Activated naive CD4-positive, alpha-beta T cell treated with Interleukin-2 at 50 U/mL for 16 hours (primary cell): ENCODE results near the gene PLA2G15.

Experiments
- DNase-seq: peaks from one replicate; pipeline ENCODE4 v3.0.0-alpha.2; 2020

PLA2G15 gene

DNA sequence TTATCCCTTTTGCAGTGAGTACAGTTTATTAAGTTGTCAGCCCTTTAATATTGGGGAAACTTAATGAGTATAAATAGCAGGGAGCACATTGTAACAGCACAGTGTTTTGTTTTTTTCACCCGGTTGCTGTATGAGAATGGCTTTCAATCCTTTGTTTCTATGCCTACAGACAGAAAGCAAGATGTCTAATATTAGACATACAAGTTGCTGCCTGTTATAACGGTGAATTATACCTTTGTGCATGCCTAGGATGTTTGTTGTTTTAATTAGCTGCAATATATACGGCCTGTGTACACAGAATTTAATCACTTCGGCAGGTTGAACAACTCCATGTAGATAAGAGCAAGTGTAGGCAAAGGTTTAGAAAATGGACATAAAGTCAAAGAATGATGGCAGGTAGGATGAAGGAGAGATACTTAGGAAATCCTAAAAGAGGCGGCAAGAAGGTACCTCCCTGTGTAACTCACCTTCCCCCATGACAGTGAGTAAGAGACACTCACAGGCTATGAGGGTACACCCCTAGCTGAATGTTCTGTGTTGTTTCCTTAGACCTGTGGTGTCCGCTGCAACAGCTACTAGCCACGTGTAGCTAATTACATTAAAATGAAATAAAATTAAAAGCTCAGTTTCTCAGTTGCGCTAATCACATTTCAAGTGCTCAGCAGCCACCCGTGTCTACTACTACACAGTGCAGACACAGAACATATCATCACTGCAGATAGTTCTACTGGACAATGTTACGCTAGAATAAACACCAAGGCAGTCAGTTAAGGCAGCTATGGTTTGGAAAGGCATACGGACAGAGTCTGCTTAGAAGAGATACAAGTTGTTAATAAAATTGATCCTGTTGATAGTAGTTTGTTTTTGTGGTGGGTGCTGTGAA is 54.6 kb downstream of the PLA2G15 start:
- no peak for DNase-seq

DNA sequence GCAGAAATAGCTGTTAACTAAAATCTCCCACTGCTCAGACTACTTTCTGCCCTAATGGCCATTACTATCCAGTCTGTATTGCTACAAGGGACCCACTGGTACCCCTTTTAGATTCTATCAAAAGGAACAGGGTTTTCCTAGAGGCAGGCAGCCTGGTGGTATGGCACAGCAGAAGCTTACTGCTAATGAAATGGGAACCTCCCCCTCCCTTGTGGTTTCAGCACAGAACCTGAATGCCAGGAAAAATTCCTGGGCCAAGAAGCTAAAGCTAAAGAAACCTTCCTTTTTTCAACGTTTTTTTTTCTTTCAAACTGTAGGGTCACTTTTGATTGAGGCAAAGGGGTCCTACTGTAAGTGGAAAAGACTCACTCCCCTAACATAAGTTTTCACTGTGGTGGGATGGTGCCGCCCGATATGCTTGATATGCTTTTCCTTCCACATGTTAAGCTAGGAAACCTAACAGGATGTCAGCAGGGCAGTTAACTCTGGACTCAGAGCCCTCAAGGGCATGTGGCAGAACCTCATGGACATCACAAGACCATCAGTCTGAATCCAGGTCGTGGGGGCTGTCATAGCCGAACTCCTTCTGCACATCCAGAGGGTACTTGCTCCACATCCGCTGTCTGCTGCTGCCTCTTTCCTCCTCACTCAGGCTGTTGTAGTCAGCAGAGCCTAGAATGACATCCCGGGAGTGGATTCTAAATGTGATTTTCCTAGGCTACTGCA is 55.7 kb downstream of the PLA2G15 start:
- DNase-seq, result no peak

DNA sequence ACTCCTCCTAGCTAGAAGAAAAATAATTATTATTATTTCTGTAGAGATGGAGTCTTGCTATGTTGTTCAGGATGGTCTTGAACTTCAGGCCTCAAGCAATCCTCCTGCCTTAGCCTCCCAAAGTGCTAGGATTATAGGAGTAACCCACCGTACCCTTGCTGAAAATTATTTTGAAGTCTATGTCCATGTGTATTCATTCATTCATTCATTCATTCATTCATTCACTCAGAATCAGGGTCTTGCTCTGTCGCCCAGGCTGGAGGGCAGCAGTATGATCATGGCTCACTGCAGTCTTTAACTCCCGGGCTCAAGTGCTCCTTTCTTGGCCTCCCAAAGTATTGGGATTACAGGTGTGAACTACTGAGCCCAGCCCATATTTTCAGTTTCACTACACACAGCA is 61.5 kb downstream of the PLA2G15 start:
- DNase-seq, result no peak

DNA sequence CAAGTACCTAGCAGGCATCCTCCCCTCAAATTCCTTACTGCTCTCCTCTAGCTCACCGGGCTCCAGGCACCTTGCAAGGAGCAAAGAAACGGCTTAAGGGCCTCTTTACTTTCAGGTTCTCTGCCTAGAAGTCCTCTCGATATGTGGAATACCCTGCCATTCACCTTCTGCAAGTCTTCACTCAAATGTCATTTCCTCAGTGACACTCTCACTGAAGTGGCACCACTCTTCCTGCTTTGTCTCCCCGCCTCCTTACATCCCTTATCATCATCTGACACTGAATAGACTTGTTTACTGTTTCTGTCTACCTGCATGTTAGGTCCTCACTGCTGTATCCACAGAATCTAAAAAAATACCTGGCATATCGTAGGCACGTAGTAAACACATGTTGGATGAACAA is 64.6 kb downstream of the PLA2G15 start:
- DNase-seq, result no peak

DNA sequence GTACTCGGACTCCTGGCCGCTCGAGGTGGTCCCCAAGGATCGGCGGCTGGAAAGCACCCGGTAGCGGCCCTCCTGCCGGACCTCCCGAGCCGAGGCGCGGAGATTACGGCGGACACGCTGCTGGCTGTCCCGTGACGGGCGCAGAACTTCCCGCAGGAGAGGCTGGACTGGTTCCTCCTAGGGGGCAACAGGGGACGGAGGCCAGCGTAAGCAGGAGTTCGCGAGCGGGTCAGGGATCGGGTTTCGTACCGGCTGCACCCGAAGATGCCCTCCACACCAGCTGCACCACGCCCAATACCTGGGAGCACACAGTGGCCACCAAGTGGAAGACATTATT is 65.2 kb downstream of the PLA2G15 start:
- no peak for DNase-seq
